Mesothelial cell of epicardium (in vitro differentiated cells): Measurements from ENCODE around the gene KCNC1. TPM values are rescaled to one million over a fixed set of nuclear protein-coding genes. Genes with fewer than 3 reads are reported as not detected.

Experiments used
- DNase-seq, 2 experiments: peaks; one replicate each; pipeline ENCODE4 v3.0.0; 2021; ENCODE audit warnings: low spot score in 2 of 2; ENCODE audit not compliant: unreplicated experiment in 2 of 2
- H3K27ac Mint-ChIP-seq: 2 replicates; pipeline ENCODE4 v1.8.0; 2021; ENCODE audit warnings: mixed read lengths
- H3K27me3 Mint-ChIP-seq: 2 replicates; pipeline ENCODE4 v1.8.0; 2021; ENCODE audit warnings: low read depth, mixed read lengths
- H3K36me3 Mint-ChIP-seq: 2 replicates; pipeline ENCODE4 v1.8.0; 2021; ENCODE audit warnings: mixed read lengths
- H3K4me1 Mint-ChIP-seq: 2 replicates; pipeline ENCODE4 v1.8.0; 2021; ENCODE audit warnings: mixed read lengths
- H3K4me3 Mint-ChIP-seq: 2 replicates; pipeline ENCODE4 v1.8.0; 2021; ENCODE audit warnings: mild to moderate bottlenecking, moderate library complexity, mixed read lengths
- H3K9me3 Mint-ChIP-seq: 2 replicates; pipeline ENCODE4 v1.8.0; 2021; ENCODE audit warnings: mixed read lengths
- CTCF ChIP-seq: fragments of 200-600 bp; sonication (generic); IDR thresholded peaks from one replicate; pipeline ENCODE4 v1.5.0; 2021; ENCODE audit warnings: antibody characterized with exemption; ENCODE audit not compliant: unreplicated experiment
- total RNA-seq: library from RNA; stranded (reverse); gene quantifications from 3 replicates; pipeline ENCODE4 v1.2.1, GENCODE V29; 2021

KCNC1 gene
- total RNA-seq, 1 donor from 2014 or later = 0.20 TPM

- Mint-ChIP-seq H3K9me3 (no peaks in the 10 kb centered on the region), H3K36me3 (no peaks in the 10 kb centered on the region), H3K4me3 (no peak overlapping the region), H3K27me3 (peaks cover 47% of the 10 kb centered on the region), H3K4me1 (no peaks in the 10 kb centered on the region), H3K27ac (no peak overlapping the region)
- DNase-seq = no peak
- no peak for TF ChIP-seq CTCF
Measured at GRCh38 chr11:17697175-17697949, 37.2 kb upstream of the KCNC1 start.

GRCh38 chr11:17699147-17700114, 35.1 kb upstream of the KCNC1 start:
- no peak for TF ChIP-seq CTCF
- DNase-seq = no peak
- no peaks in the 10 kb centered on the region for H3K4me1 Mint-ChIP-seq
- H3K9me3 Mint-ChIP-seq = peaks cover 12% of the 10 kb centered on the region
- H3K36me3 Mint-ChIP-seq = no peaks in the 10 kb centered on the region
- no peak overlapping the region for H3K27ac Mint-ChIP-seq
- peaks cover 59% of the 10 kb centered on the region for H3K27me3 Mint-ChIP-seq
- H3K4me3 Mint-ChIP-seq = no peak overlapping the region

GRCh38 chr11:17700991-17701390, 33.6 kb upstream of the KCNC1 start:
- H3K27ac Mint-ChIP-seq = no peak overlapping the region
- no peak for TF ChIP-seq CTCF
- H3K9me3 Mint-ChIP-seq = peaks cover 12% of the 10 kb centered on the region
- no peaks in the 10 kb centered on the region for H3K36me3 Mint-ChIP-seq
- H3K4me3 Mint-ChIP-seq = no peak overlapping the region
- H3K4me1 Mint-ChIP-seq = no peaks in the 10 kb centered on the region
- peaks cover 72% of the 10 kb centered on the region for H3K27me3 Mint-ChIP-seq
- DNase-seq = no peak

- no peak for TF ChIP-seq CTCF
- H3K4me3 Mint-ChIP-seq = no peak overlapping the region
- no peaks in the 10 kb centered on the region for H3K4me1 Mint-ChIP-seq
- no peak for DNase-seq
- H3K9me3 Mint-ChIP-seq = peaks cover 12% of the 10 kb centered on the region
- no peak overlapping the region for H3K27ac Mint-ChIP-seq
- no peaks in the 10 kb centered on the region for H3K36me3 Mint-ChIP-seq
- H3K27me3 Mint-ChIP-seq = peaks cover 61% of the 10 kb centered on the region
Measured at GRCh38 chr11:17702876-17703275, 31.7 kb upstream of the KCNC1 start.

- Mint-ChIP-seq H3K9me3 (peaks cover 12% of the 10 kb centered on the region), H3K27ac (no peak overlapping the region), H3K4me3 (no peak overlapping the region), H3K36me3 (no peaks in the 10 kb centered on the region), H3K27me3 (peaks cover 51% of the 10 kb centered on the region), H3K4me1 (no peaks in the 10 kb centered on the region)
- no peak for TF ChIP-seq CTCF
- no peak for DNase-seq
Measured at GRCh38 chr11:17703951-17704350, 30.6 kb upstream of the KCNC1 start.
